ENCODE measurements around the gene CCDC174.
"Not testable (repeated sequence)": the region's sequence is repeated elsewhere in the genome, so short reads cannot be mapped to it uniquely, and the experiment has no call there.

The CCDC174 gene

DNA sequence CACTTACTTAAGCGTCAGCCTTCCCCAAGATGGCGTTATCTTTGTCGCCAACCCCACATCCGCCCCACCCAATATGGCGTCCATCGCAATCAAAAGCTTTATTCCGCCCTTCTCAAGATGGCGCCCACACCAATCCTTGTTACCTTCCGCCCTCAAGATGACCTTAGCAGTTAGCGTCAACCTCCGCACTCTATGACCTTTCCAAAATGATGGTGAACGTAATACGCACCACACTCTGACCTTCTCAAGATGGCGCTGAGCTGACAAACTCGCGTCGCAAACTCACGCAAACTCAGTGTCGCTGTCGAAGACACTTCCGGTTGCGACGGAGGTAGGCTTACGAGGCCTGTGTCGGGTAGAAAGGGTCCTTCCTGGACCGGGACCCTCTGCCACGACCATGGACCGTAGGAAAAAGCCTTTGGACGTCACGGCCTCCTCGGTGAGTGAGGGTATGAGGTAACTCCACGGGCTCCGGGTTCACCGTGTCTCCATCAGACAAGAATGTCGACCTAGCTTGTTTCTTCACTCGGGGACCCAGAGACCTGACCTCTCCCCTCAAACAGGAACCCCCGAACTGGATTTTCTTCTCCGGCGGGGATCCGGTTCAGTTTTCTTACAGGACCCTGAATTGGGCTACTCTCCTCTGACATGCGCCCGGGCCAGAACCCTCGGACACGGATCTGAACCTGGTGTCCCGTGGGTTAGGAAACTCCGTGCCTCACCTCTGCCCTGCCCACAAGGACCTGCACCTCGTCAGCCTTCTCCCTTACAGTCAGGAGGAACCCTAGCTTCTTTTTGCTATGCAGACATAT lies at the start of gene CCDC174:
TSS of gene CCDC174 (plus strand) at position 323 of the 812 bp plus-strand sequence. CDS start at position 398, 75 bp downstream.
- Mint-ChIP-seq H3K4me3 (peak within 1 kb of the TSS; percentile 96), H3K36me3 (ENCODE audit: low read depth) (peaks cover 14% of the 10 kb centered on the region), H3K9me3 (no peaks in the 10 kb centered on the region), H3K4me1 (peaks cover 43% of the 10 kb centered on the region), H3K27ac (peak within 1 kb of the TSS; percentile 96), H3K27me3 (no peaks in the 10 kb centered on the region)
- peak; percentile 99 for ATAC-seq
- peak; percentile 94 for DNase-seq

DNA sequence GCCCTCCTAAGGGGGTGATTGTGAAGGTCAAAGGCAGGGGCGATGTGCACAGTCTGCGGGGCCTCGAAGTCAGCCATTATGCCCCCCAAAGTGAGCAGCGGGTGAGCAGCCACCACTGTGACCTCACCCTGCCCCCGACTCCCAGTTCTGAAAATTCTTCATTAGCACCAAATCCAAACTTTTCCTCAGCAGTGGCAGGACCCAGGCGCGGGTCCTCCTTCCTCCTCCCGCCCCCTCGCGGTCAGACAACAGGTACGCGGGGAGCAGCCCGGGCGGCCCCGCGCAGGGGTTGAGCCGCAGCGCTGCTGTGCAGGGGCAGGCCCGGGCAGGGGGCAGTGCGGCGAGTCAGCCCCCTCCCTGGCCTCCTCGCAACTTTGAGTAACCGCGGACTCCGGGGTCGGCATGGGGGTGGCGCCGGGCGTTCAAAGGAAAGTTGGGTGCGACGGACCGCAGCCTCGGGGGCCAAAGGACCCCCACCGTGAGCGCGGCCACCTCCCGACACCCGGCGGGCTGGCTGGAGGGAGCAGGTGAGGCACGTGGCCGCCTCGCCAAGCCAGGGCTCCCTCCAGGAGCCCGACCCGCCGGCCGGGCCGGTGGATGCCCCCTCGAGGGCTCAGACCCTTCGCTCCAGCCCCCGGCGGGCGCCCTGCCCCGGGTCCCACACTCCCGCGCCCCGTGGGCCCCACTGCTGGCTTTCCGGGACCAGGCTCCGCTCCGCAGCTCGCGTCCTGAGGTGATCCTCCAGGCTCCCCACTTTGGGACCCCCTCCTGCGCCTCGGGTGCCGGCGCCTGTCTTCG lies 49.4 kb upstream of the CCDC174 start:
- peaks cover 15% of the 10 kb centered on the region for H3K9me3 Mint-ChIP-seq
- ATAC-seq (no peak), DNase-seq (no peak)
- no peak overlapping the region for H3K27ac Mint-ChIP-seq
- H3K27me3 Mint-ChIP-seq = peaks cover 70% of the 10 kb centered on the region
- no peaks in the 10 kb centered on the region for H3K4me1 Mint-ChIP-seq
- H3K4me3 Mint-ChIP-seq = no peak overlapping the region
- H3K36me3 Mint-ChIP-seq (ENCODE audit: low read depth) = no peaks in the 10 kb centered on the region

DNA sequence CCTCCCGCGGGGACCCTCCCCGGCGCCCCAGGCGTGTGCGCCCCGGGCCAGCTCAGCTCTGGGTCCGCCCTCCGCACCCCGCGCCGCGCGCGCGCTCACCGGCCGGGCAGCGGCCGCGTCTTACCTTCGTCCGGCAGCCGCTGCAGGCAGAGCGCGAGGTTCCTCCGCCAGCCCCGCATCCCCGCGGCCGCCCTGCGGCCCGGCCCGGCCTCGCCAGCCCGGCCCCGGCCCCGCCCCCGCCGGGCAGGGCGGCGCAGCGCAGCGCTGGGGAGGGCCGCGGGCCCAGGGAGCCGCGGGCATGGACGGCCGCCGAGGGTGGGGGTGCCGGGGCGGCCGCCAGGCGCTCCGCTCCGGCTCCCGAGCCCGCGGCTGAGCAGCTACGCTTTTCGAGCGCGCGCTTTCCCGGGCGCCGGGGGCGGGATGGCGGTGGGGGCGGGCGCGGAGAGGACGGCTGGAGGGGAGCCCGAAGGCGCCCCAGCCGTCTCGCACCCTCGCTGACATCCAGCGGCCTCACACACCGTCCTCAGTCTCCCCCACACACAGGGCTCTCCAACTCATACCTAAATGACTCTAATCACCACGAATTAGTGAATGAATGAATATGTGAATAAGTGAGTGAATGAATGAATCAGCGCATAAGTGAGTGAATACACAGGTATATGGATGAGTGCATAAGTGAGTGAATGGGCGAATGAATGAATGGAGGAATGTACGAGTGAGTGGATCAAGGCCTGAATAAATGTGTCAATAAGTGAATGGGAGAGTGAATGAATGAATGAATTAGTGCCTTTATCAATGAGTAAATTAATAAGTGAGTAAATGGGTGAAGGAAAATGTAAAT lies 48.5 kb upstream of the CCDC174 start:
- peaks cover 14% of the 10 kb centered on the region for H3K9me3 Mint-ChIP-seq
- H3K36me3 Mint-ChIP-seq (ENCODE audit: low read depth) = no peaks in the 10 kb centered on the region
- H3K27me3 Mint-ChIP-seq = peaks cover 70% of the 10 kb centered on the region
- no peak for ATAC-seq
- no peak overlapping the region for H3K4me3 Mint-ChIP-seq
- no peak for DNase-seq
- H3K4me1 Mint-ChIP-seq = no peaks in the 10 kb centered on the region
- no peak overlapping the region for H3K27ac Mint-ChIP-seq

DNA sequence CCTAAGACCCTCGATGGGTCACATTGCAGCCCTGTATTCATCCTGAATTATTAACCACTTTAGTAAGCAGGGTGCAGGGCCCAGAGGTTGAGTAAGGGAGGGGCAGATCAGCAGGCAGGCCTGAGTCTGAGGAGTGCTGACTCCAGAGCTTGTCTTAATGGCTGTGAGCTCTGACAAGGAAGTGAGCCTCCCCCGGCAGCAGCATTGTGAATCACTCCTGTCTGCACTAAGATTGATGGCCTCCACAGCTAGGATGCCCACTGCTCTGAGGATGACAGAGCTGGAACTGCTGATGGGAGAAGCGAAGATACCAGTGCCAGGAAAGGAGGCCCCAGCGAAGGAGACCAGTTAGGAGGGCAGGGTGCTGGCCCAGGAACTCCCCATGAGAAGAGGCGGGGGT lies 46.5 kb upstream of the CCDC174 start:
- DNase-seq = no peak
- Mint-ChIP-seq H3K4me1 (no peaks in the 10 kb centered on the region), H3K9me3 (no peaks in the 10 kb centered on the region), H3K27ac (no peak overlapping the region), H3K27me3 (peaks cover 57% of the 10 kb centered on the region), H3K4me3 (no peak overlapping the region), H3K36me3 (ENCODE audit: low read depth) (no peaks in the 10 kb centered on the region)
- ATAC-seq = no peak

DNA sequence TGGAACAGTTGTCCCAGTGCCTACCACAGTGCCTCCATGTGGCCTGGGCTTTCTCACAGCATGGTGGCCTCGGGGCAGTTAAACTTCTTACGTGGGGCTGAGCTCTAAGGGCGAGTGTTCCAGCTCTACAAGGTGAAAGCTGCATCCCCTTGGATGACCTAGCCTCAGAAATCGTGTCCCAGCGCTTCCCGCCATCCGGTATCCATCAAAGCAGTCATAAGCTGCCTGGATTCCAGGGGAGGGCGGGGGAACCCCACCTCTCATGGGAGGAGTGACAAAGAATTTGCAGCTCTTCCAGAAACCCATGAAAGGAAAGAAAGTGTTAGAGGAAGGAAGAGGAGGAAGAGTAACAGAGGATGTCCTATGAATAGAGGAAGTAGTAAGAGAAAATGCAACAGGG lies 45.8 kb upstream of the CCDC174 start:
- Mint-ChIP-seq H3K27ac (no peak overlapping the region), H3K9me3 (no peaks in the 10 kb centered on the region), H3K36me3 (ENCODE audit: low read depth) (no peaks in the 10 kb centered on the region), H3K27me3 (peaks cover 56% of the 10 kb centered on the region), H3K4me3 (no peak overlapping the region), H3K4me1 (no peaks in the 10 kb centered on the region)
- ATAC-seq (no peak), DNase-seq (no peak)

DNA sequence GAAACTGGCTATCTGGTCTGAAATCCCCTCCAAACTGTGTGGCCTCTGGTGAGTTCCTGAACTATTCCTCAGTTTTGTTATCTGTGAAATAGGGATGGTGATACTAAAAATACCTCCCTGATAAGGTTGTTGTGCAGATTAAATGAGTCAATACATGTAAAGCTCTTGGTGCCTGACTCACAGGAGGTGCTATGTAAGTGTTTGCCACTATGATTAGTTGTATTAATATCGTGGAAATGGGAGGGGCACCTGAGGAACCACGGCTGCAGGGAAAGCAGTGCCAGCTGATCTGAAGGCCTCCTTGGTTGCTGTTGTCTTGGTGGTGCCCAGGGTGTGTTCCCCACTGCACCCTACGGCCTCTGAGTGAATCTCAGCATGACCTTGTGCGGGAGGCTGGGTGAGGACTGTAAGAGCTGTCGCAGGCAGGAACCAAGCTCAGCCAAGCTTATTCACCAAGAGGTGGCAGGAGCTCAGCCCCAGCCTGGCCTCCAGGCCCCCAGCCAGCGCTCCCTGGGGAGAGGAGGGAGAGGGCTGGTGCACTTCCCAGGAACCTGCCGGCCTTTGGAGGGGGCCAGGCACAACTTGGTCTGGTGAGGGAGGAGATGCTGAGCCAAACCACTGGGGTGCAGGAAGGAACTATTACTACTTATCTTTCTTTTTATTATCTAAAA lies 44.8 kb upstream of the CCDC174 start:
- Mint-ChIP-seq H3K27me3 (peaks cover 50% of the 10 kb centered on the region), H3K9me3 (no peaks in the 10 kb centered on the region), H3K4me1 (no peaks in the 10 kb centered on the region), H3K36me3 (ENCODE audit: low read depth) (no peaks in the 10 kb centered on the region), H3K4me3 (no peak overlapping the region), H3K27ac (no peak overlapping the region)
- no peak for DNase-seq
- no peak for ATAC-seq

DNA sequence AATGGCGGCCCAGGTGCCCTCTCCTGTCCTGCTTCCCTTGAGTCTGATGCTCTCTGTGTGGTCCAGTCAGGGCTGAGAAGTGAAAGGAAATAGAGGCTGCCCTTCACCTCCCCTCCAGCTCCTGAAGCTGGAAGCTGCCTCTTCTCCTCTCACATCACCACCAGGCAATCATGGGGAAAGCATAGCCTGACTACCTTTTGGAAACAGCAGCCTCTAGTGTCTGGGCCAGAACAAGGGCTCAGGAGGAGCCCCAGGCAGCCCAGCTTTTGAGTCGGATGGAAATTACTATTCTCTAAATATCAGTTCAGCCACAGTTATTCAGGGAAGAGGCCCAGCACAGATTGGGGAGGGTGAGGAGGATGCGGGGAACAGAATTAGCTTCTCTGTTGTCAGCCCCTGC lies 43.3 kb upstream of the CCDC174 start:
- no peak for DNase-seq
- peaks cover 48% of the 10 kb centered on the region for H3K27me3 Mint-ChIP-seq
- no peak overlapping the region for H3K4me3 Mint-ChIP-seq
- H3K27ac Mint-ChIP-seq = no peak overlapping the region
- H3K36me3 Mint-ChIP-seq (ENCODE audit: low read depth) = no peaks in the 10 kb centered on the region
- H3K4me1 Mint-ChIP-seq = no peaks in the 10 kb centered on the region
- no peaks in the 10 kb centered on the region for H3K9me3 Mint-ChIP-seq
- no peak for ATAC-seq

DNA sequence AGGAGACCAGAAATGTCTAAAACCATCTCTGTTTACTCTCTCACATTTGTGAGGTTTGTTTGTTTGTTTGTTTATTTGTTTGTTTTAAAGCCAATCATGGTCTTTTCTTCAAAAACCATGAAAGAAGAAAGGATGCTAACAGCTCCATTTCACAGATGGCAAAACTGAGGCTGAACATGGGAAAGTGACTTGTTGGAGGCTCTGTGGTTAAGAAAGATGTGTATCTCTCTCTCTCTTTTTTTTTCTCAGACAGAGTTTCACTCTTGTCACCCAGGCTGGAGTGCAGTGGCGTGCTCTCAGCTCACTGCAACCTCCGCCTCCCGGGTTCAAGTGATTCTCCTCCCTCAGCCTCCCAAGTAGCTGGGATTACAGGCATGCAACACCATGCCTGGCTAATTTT lies 42.5 kb upstream of the CCDC174 start:
- not testable (repeated sequence) for H3K9me3 Mint-ChIP-seq; H3K4me1 Mint-ChIP-seq; ATAC-seq; H3K36me3 Mint-ChIP-seq (ENCODE audit: low read depth); DNase-seq; H3K27ac Mint-ChIP-seq; H3K4me3 Mint-ChIP-seq
- peaks cover 44% of the 10 kb centered on the region for H3K27me3 Mint-ChIP-seq

DNA sequence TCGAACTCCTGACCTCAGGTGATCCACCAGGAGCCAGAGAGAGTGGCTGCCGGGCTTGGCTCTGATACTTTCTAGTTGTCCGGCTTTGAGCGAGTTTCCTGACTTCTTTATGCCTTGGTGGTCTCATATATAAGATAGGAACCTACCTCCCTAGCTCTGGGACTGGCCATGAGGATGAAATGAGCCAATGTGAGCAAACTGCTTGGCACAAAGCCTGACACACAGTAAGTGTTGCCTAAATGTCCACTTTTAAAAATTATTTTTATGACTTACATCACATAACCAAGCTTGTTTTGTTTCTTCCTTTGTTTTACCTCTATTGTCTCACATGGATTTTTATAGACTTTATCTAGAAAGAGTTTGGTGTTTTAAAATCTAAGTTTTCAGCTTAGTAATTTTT lies 42.1 kb upstream of the CCDC174 start:
- ATAC-seq (no peak), DNase-seq (no peak)
- Mint-ChIP-seq H3K27ac (no peak overlapping the region), H3K9me3 (no peaks in the 10 kb centered on the region), H3K4me1 (no peaks in the 10 kb centered on the region), H3K4me3 (no peak overlapping the region), H3K36me3 (ENCODE audit: low read depth) (no peaks in the 10 kb centered on the region), H3K27me3 (peaks cover 40% of the 10 kb centered on the region)

DNA sequence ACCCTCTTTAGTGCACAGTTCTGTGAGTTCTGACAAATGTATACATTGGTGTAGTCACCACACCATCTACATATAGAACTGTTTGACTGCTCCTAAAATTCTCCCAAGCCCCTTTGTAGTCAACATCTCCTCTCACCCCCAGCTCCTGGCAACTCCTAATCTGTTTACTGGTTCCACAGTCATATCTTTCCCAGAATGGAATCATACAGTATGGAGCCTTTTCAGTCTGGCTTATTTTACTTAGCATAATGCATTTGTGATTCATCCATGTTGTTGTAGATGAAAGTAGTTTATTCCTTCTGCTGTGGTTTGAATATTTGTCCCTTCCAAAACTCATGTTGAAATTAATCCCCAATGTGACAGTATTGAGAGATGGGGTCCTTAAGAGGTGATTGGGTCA lies 41.6 kb upstream of the CCDC174 start:
- DNase-seq (no peak), ATAC-seq (no peak)
- Mint-ChIP-seq H3K27me3 (peaks cover 35% of the 10 kb centered on the region), H3K4me1 (no peaks in the 10 kb centered on the region), H3K36me3 (ENCODE audit: low read depth) (no peaks in the 10 kb centered on the region), H3K4me3 (no peak overlapping the region), H3K27ac (no peak overlapping the region), H3K9me3 (no peaks in the 10 kb centered on the region)

DNA sequence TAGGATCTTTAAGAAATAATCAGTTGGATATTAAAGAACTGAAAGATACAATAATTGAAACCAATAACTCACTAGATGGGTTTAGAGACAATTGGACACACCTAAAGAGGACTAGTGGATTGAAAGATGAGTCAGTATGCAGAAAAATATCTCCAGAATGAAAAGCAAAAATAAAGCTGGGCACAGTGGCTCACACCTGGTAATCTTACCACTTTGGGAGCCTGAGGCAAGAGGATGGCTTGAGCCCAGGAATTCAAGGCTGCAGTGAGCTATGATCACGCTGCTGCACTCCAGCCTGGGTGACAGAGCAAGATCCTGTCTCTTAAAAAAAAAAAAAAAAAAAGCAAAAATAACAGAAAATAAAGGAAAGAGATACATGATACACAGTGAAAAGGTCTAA lies 37.4 kb upstream of the CCDC174 start:
- Mint-ChIP-seq H3K27ac (no peak overlapping the region), H3K4me3 (no peak overlapping the region), H3K27me3 (peaks cover 24% of the 10 kb centered on the region), H3K9me3 (no peaks in the 10 kb centered on the region), H3K4me1 (no peaks in the 10 kb centered on the region), H3K36me3 (ENCODE audit: low read depth) (no peaks in the 10 kb centered on the region)
- ATAC-seq (no peak), DNase-seq (no peak)

DNA sequence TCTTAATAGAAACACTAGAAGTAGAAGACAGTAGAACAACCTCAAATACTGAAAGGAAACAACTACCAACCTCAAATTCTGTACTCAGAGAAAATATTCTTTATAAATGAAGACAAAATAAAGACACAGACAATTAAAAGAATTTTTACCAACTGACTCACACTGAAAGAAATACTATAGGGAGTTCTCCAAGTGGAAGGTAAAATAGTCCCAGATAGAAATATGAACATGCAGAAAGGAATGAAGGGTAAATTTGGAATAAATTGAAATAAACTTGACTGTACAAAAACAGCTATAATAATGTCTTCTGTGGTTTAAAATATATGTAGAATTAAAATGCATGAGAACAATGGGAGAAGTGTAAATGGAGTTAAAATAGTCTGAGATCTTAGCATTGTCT lies 36.7 kb upstream of the CCDC174 start:
- peaks cover 24% of the 10 kb centered on the region for H3K27me3 Mint-ChIP-seq
- ATAC-seq = no peak
- no peaks in the 10 kb centered on the region for H3K4me1 Mint-ChIP-seq
- H3K27ac Mint-ChIP-seq = no peak overlapping the region
- no peak for DNase-seq
- H3K36me3 Mint-ChIP-seq (ENCODE audit: low read depth) = no peaks in the 10 kb centered on the region
- H3K9me3 Mint-ChIP-seq = no peaks in the 10 kb centered on the region
- no peak overlapping the region for H3K4me3 Mint-ChIP-seq

DNA sequence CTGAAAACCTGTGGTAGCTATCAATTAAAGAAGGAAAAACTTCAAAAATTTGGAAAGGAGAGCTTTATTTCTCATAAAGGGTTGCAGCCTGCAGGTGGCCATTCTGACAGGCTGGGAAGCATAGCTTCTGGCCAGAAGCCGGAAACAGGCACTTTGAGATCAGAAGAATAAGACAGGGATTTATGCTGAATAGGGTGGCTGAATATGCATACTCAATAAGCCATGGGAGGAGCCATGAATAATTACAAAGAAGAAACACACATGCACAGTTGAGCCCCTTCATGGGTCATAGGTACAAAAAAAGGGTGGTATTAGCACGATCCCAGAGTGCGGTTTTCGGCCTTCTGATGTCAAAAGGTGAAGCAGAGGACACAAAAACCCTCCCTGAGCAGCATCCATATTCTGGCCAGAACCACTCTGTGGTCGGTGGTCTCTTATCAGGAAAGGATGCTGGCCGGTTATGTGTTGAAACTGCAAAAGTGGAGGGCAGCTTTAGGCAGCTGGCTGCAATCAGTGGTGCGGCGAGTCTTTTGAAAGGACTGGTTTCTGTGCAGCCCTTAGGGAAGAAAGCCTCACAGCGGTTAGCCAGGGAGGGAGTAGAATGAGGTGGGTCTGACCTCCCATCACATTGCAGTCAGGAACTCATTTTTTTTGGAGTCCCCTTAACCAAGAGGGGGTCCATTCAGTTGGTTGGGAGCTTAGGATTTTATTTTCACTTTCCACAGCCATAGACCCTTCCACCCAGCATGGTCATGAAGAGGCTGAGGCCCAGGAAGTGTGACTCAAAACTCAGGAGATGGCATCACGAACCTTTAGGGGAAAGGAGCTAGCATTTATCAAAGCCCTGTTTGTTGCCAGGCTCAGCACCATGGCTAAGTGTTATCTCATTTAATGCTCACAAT lies 34.7 kb upstream of the CCDC174 start:
- Mint-ChIP-seq H3K9me3 (no peaks in the 10 kb centered on the region), H3K4me3 (no peak overlapping the region), H3K27ac (no peak overlapping the region), H3K27me3 (peaks cover 14% of the 10 kb centered on the region), H3K36me3 (ENCODE audit: low read depth) (no peaks in the 10 kb centered on the region), H3K4me1 (no peaks in the 10 kb centered on the region)
- DNase-seq (no peak), ATAC-seq (peak; percentile 33)

Measured in activated naive CD8-positive, alpha-beta T cell treated with anti-CD3 and anti-CD28 coated beads, Interleukin-2, amount 50 U/mL, for 24 hours (primary cell).